ENCODE results near the gene CDH4.

- TF ChIP-seq POLR2A (IDR thresholded peaks at IDR 0.05; ENCODE audit: low read length) = no peak
- TF ChIP-seq GATA1 (IDR thresholded peaks at IDR 0.05; ENCODE audit: low read depth, low read length) = no peak
These were observed 33.1 kb downstream of the CDH4 start for GRCh38 chr20:61285152-61285645.
